Psoas muscle (tissue), 8 donors: ENCODE results near the gene PMF1. TPM values are rescaled to one million over a fixed set of nuclear protein-coding genes. Genes with fewer than 3 reads are reported as not detected.
A peak's percentile ranks its signal among the peaks of the same experiment; 100 is the strongest.

Experiments used
- ATAC-seq, 4 donors: fragments of 200-7000 bp; cut with Tn5 transposase; one replicate each; pipeline ENCODE4 v1.9.1; 2020; ENCODE audit warnings: moderate library complexity in 3 of 4, mild to moderate bottlenecking in 2 of 4
- DNase-seq, 2 donors: peaks; one replicate each; pipeline ENCODE4 v3.0.0-alpha.2; 2020
- H3K27ac ChIP-seq: fragments of 200-600 bp; one replicate; pipeline ENCODE4 v1.8.0; 2022
- H3K27me3 ChIP-seq, 3 donors: fragments of 200-600 bp in 1 of 3; one replicate each; pipeline versions ENCODE4 v1.6.1 to v1.8.0; 2013 to 2022; ENCODE audit warnings: low read length in 2 of 3, mild to moderate bottlenecking in 2 of 3, moderate library complexity in 1 of 3; ENCODE audit not compliant: insufficient read depth in 3 of 3
- H3K36me3 ChIP-seq, 2 donors: fragments of 200-600 bp in 1 of 2; one replicate each; pipeline versions ENCODE4 v1.6.1 to v1.8.0; 2013 to 2022; ENCODE audit warnings: low read depth in 1 of 2, mild to moderate bottlenecking in 1 of 2, moderate library complexity in 1 of 2; ENCODE audit not compliant: insufficient read depth in 1 of 2
- H3K4me1 ChIP-seq: fragments of 200-600 bp; one replicate; pipeline ENCODE4 v1.8.0; 2022
- H3K4me3 ChIP-seq: fragments of 200-600 bp; one replicate; pipeline ENCODE4 v1.8.0; 2022; ENCODE audit warnings: mild to moderate bottlenecking
- H3K9me3 ChIP-seq: fragments of 200-600 bp; one replicate; pipeline ENCODE4 v1.8.0; 2022
- WGBS, 3 donors: extraction: QIAGEN DNeasy Blood & Tissue Kit; methylation state at CpG; one replicate each; pipeline versions ENCODE4 v1.1.6 to v1.1.7; 2013; 5-methylcytosine and 5-hydroxymethylcytosine counted together
- intact Hi-C, 2 donors: fragments of 100-400 bp; cut with DNase I; formaldehyde crosslinking; loops; one replicate each; pipeline versions ENCODE4 v1.11.0 to v1.14.2; 2022
- polyA plus RNA-seq, 3 donors: library from polyadenylated mRNA; stranded (reverse); fragments of 200-250 nt; gene quantifications; one replicate each; pipeline ENCODE4 v1.2.3, GENCODE V29; 2013
- total RNA-seq, 4 donors: library from RNA; stranded (reverse); fragmentation: NEBNext Ultra II Directional in 2 of 4; extraction: Animal tissue kit (Norgen Biotek cat#: 25700) in 2 of 4; gene quantifications; one replicate each; pipeline versions ENCODE4 v1.2.1 to v1.2.4, GENCODE V29; 2021 to 2023
- TF ChIP-seq, protein P1 (sequence below): fragments of 200-600 bp; IDR thresholded peaks from one replicate; pipeline ENCODE4 v1.8.0; 2022; ENCODE audit warnings: antibody characterized with exemption
- donor health status: healthy with polysubstance abuse.
- donor health status: DM: no; HTN: no; CAD: no; lungs with moderate emphysema.
- donor health status: Bipolar disorder and iron deficiency.
- donor health status: healthy.
- donor health status: DM: yes; HTN: yes; CAD: no.
- donor health status: DM: no; HTN: no; CAD: no.
- donor health status: DM: no; HTN: no; CAD: no.
- donor health status: DM: yes; HTN: yes; CAD: no.

Gene PMF1
- total and polyA plus RNA-seq, 7 donors: 47.9 to 93.4 (median 72.1) TPM

DNA sequence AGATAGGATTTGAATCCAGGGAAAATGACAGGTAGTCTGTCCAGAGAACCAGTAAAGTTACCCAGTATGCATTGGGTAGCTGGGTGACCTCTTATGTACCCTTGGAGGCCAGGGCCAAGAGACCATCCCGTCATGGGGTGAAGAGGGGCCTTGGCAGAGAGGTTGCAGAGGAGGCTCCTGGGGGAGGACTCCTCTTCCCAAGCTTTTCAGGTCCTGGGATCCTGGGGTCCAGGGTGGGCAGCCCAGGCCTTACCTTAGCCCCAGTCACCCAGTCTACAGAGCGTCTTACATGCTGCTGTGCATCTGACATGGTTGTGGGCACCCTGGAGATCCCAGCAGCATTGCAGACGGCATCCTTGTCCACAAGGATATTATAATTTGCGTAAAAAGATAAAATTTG is 14.0 kb downstream of the PMF1 start:
- TF ChIP-seq, protein P1, sequence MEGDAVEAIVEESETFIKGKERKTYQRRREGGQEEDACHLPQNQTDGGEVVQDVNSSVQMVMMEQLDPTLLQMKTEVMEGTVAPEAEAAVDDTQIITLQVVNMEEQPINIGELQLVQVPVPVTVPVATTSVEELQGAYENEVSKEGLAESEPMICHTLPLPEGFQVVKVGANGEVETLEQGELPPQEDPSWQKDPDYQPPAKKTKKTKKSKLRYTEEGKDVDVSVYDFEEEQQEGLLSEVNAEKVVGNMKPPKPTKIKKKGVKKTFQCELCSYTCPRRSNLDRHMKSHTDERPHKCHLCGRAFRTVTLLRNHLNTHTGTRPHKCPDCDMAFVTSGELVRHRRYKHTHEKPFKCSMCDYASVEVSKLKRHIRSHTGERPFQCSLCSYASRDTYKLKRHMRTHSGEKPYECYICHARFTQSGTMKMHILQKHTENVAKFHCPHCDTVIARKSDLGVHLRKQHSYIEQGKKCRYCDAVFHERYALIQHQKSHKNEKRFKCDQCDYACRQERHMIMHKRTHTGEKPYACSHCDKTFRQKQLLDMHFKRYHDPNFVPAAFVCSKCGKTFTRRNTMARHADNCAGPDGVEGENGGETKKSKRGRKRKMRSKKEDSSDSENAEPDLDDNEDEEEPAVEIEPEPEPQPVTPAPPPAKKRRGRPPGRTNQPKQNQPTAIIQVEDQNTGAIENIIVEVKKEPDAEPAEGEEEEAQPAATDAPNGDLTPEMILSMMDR: no peak
- H3K9me3 ChIP-seq: no peaks in the 10 kb centered on the region
- no peaks in the 10 kb centered on the region for H3K27me3 ChIP-seq
- H3K4me1 ChIP-seq: peaks cover 5% of the 10 kb centered on the region
- no peak overlapping the region for H3K4me3 ChIP-seq
- no peak overlapping the region for H3K27ac ChIP-seq
- intact Hi-C loops: no loop called here
- peak in 1 of 2 donors; percentile 15 for DNase-seq
- WGBS, 3 donors: 80 to 88% (median 82%) methylated on average over 4 of the region's 4 CpGs
- peaks cover 0 to 67% of the 10 kb centered on the region in 2 donors for H3K36me3 ChIP-seq
- ATAC-seq: no peak

DNA sequence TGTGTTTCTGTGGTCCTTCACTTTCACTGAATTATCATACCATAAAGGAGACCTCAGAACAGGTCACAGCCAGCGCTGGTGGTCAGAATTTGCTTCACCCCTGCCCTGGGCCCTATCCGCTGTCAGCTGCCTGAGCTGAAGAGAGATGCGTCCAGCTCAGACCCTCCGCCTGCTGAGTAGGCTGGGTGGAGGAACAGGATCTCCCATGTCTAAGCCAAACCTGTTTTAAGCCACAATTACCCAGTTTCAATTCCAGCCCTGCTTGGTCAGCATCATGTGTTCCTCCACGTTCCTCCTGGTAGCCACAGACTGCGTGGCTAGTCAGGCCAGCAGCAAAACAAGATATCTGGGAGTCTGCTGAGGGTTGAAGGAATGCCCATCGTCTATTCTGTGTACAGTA is 15.7 kb downstream of the PMF1 start:
- WGBS, 3 donors: 66 to 87% (median 75%) methylated on average over 7 of the region's 7 CpGs
- Histone ChIP-seq H3K36me3 (peaks cover 1 to 59% of the 10 kb centered on the region in 2 donors), H3K9me3 (no peaks in the 10 kb centered on the region), H3K27ac (no peak overlapping the region), H3K4me3 (no peak overlapping the region), H3K4me1 (peaks cover 5% of the 10 kb centered on the region), H3K27me3 (no peaks in the 10 kb centered on the region)
- DNase-seq (peak in 1 of 2 donors; percentile 47), ATAC-seq (no peak)
- TF ChIP-seq, protein P1: no peak
- intact Hi-C loops: no loop called here

DNA sequence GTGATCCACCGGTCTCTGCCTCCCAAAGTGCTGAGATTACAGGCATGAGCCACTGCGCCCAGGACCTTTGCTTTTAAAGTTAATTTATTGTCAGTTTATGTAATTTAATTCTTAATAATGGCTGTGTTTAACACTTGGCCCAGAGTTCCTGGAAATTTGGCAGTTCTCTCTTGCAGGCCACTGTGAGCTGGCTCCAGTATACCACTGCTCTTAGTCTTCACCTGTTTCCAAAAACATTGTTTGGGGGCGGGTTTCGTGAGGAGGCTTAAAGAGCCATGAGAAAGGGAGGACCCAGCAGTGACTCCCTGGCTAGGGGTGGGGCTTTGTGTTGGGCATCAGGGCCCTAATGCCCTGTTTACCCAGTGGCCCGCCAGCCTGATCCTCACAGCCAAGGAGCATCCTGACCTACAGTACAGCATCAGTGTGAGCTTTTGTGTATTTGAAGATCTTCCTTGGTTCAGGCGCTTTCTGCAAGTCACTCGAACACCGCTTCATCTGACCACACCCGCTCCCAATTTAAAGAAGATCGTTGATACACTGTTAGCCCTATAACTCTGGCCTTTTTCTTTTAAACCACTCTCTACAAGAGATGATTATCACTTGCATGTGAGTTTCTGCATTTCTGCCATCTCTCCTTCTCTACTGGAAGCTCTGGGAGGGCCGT is 17.1 kb downstream of the PMF1 start:
- DNase-seq: peak in 1 of 2 donors; percentile 29
- Histone ChIP-seq H3K4me1 (peaks cover 5% of the 10 kb centered on the region), H3K27ac (no peak overlapping the region), H3K36me3 (peaks cover 5 to 63% of the 10 kb centered on the region in 2 donors), H3K9me3 (no peaks in the 10 kb centered on the region), H3K27me3 (no peaks in the 10 kb centered on the region), H3K4me3 (no peak overlapping the region)
- no peak for ATAC-seq
- TF ChIP-seq, protein P1: no peak
- WGBS, 3 donors: 72 to 83% (median 73%) methylated on average over 11 of the region's 11 CpGs
- intact Hi-C loops: no loop called here

DNA sequence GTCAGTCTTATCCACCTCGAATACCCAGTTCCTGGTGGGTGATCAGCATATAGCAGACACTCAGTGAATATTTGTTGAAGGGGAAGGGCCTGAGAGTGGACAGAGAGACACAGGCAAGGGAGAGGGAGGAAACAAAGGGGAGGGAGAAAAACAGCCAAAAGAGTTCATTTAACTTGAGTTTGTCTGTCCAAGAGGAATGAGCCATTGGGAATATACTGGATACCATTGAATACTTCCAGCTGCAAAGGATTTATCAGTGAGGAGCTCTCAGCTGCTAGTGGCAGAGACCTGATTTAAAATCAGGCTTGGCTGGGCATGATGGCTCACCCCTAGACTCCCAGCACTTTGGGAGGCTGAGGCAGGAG is 17.6 kb downstream of the PMF1 start:
- Histone ChIP-seq H3K9me3 (no peaks in the 10 kb centered on the region), H3K27me3 (no peaks in the 10 kb centered on the region), H3K4me3 (no peak overlapping the region), H3K4me1 (peaks cover 5% of the 10 kb centered on the region), H3K36me3 (peaks cover 5 to 65% of the 10 kb centered on the region in 2 donors), H3K27ac (no peak overlapping the region)
- intact Hi-C loops: no loop called here
- TF ChIP-seq, protein P1: no peak
- DNase-seq: no peak
- 80 to 96% (median 82%) methylated on average over 1 of the region's 1 CpG for WGBS, 3 donors
- ATAC-seq: no peak
